ENCODE results near the gene EIF2AK3.

EIF2AK3 gene

GRCh38 chr2:88540346-88540745, 86.9 kb downstream of the EIF2AK3 start:
- DNase-seq (ENCODE audit: low read depth) = no peak

GRCh38 chr2:88538362-88538917, 88.8 kb downstream of the EIF2AK3 start:
- no peak for DNase-seq (ENCODE audit: low read depth)

GRCh38 chr2:88537640-88538039, 89.6 kb downstream of the EIF2AK3 start:
- DNase-seq (ENCODE audit: low read depth) = no peak

GRCh38 chr2:88530081-88530480, 97.2 kb downstream of the EIF2AK3 start:
- no peak for DNase-seq (ENCODE audit: low read depth)

- no peak for DNase-seq (ENCODE audit: low read depth)
These were observed 105.7 kb downstream of the EIF2AK3 start for GRCh38 chr2:88521445-88522073.

GRCh38 chr2:88517759-88518201, 109.5 kb downstream of the EIF2AK3 start:
- no peak for DNase-seq (ENCODE audit: low read depth)
